HL-60 (cell line): Measurements from ENCODE around the gene IMMP2L.

Experiments
- GABPA ChIP-seq: IDR thresholded peaks from 2 replicates; pipeline ENCODE4 v1.6.1; 2012; ENCODE audit warnings: low read depth
- POLR2AphosphoS5 ChIP-seq: IDR thresholded peaks from 2 replicates; pipeline ENCODE4 v1.6.1; 2012; ENCODE audit warnings: low read depth
- REST ChIP-seq: IDR thresholded peaks from 2 replicates; pipeline ENCODE4 v1.6.1; 2012; ENCODE audit warnings: low read depth; ENCODE audit not compliant: insufficient replicate concordance
- SPI1 ChIP-seq: IDR thresholded peaks from 2 replicates; pipeline ENCODE4 v1.6.1; 2012; ENCODE audit warnings: low read depth, mild to moderate bottlenecking, borderline replicate concordance
- TF ChIP-seq, protein P1 (sequence below): IDR thresholded peaks from one replicate; pipeline ENCODE4 v1.5.1; 2011; ENCODE audit warnings: low read length, control low read depth, inconsistent platforms; ENCODE audit not compliant: insufficient read depth

GRCh38 chr7:111174510-111174909, 387.8 kb downstream of the IMMP2L start:
- TF ChIP-seq POLR2AphosphoS5, result no peak
- no peak for TF ChIP-seq REST
- TF ChIP-seq, protein P1, sequence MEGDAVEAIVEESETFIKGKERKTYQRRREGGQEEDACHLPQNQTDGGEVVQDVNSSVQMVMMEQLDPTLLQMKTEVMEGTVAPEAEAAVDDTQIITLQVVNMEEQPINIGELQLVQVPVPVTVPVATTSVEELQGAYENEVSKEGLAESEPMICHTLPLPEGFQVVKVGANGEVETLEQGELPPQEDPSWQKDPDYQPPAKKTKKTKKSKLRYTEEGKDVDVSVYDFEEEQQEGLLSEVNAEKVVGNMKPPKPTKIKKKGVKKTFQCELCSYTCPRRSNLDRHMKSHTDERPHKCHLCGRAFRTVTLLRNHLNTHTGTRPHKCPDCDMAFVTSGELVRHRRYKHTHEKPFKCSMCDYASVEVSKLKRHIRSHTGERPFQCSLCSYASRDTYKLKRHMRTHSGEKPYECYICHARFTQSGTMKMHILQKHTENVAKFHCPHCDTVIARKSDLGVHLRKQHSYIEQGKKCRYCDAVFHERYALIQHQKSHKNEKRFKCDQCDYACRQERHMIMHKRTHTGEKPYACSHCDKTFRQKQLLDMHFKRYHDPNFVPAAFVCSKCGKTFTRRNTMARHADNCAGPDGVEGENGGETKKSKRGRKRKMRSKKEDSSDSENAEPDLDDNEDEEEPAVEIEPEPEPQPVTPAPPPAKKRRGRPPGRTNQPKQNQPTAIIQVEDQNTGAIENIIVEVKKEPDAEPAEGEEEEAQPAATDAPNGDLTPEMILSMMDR, result no peak
- TF ChIP-seq GABPA, result no peak
- TF ChIP-seq SPI1, result no peak
